Stomach (tissue), 9 donors: ENCODE results near the gene CERT1. TPM values are rescaled to one million over a fixed set of nuclear protein-coding genes. Genes with fewer than 3 reads are reported as not detected.
"Not testable (repeated sequence)": the region's sequence is repeated elsewhere in the genome, so short reads cannot be mapped to it uniquely, and the experiment has no call there.

Experiments
- DNase-seq, 2 donors: peaks; one replicate each; pipeline versions ENCODE4 v3.0.0 to v3.0.0-alpha.2; 2013 to 2019
- H3K27ac ChIP-seq, 5 donors: fragments of 200-600 bp in 4 of 5; sonication (generic) in 4 of 5; one replicate each; pipeline ENCODE4 v1.5.1; 2013 to 2019; ENCODE audit warnings: mild to moderate bottlenecking in 1 of 5, moderate library complexity in 1 of 5
- H3K27me3 ChIP-seq, 3 donors: fragments of 200-600 bp; sonication (generic); one replicate each; pipeline ENCODE4 v1.5.1; 2017 to 2019; ENCODE audit warnings: mixed run types in 1 of 3
- H3K36me3 ChIP-seq, 4 donors: fragments of 200-600 bp; sonication (generic); 1 replicate in 3 of 4; 2 replicates in 1 of 4; pipeline ENCODE4 v1.5.1; 2016 to 2019
- H3K4me1 ChIP-seq, 4 donors: fragments of 200-600 bp; sonication (generic); one replicate each; pipeline ENCODE4 v1.5.1; 2016 to 2019
- H3K4me3 ChIP-seq, 4 donors: fragments of 200-600 bp; sonication (generic) in 3 of 4; one replicate each; pipeline ENCODE4 v1.5.1; 2016 to 2019; ENCODE audit warnings: mild to moderate bottlenecking in 1 of 4
- H3K9me3 ChIP-seq, 4 donors: fragments of 200-600 bp; sonication (generic); one replicate each; pipeline ENCODE4 v1.5.1; 2016 to 2019
- CTCF ChIP-seq, 7 experiments: fragments of 450-650 bp in 4 of 7; fragments of 200-600 bp in 3 of 7; sonication (generic) in 3 of 7; IDR thresholded peaks; one replicate each; pipeline ENCODE4 v1.5.1; 2016 to 2019; ENCODE audit warnings: antibody characterized with exemption in 7 of 7, control low read depth in 2 of 7, mild to moderate bottlenecking in 1 of 7
- EP300 ChIP-seq: sonication (generic); formaldehyde crosslinking; IDR thresholded peaks from one replicate; pipeline ENCODE4 v1.6.1; 2017; ENCODE audit warnings: antibody characterized with exemption
- POLR2A ChIP-seq, 4 donors: fragments of 450-650 bp; IDR thresholded peaks; one replicate each; pipeline ENCODE4 v1.6.1; 2016; ENCODE audit warnings: antibody characterized with exemption in 4 of 4, control low read depth in 2 of 4, mild to moderate bottlenecking in 1 of 4, moderate library complexity in 1 of 4
- POLR2AphosphoS5 ChIP-seq, 3 donors: sonication (generic); formaldehyde crosslinking; IDR thresholded peaks; one replicate each; pipeline ENCODE4 v1.6.1; 2016; ENCODE audit warnings: antibody characterized with exemption in 3 of 3
- WGBS, 5 donors: extraction: QIAGEN DNeasy Blood & Tissue Kit in 3 of 5; methylation state at CpG; one replicate each; pipeline versions ENCODE4 v1.1.5 to v1.1.7; 2013 to 2018; 5-methylcytosine and 5-hydroxymethylcytosine counted together
- intact Hi-C: fragments of 100-400 bp; cut with DNase I; formaldehyde crosslinking; loops from one replicate; pipeline ENCODE4 v1.15.1; 2023; ENCODE audit warnings: low total_unique reads
- polyA plus RNA-seq, 3 donors: library from polyadenylated mRNA; stranded (reverse); fragments of 200-250 nt; gene quantifications; one replicate each; pipeline ENCODE4 v1.2.3, GENCODE V29; 2013
- total RNA-seq, 5 donors: library from RNA; depleted of rRNA; stranded (reverse); fragments of >200 nt; gene quantifications; one replicate each; pipeline versions ENCODE4 v1.1.0 to v1.2.3, GENCODE V29; 2014 to 2016
- donor health status: healthy with polysubstance abuse.
- donor health status: Bipolar disorder and iron deficiency.
- donor health status: healthy.

CERT1 gene
- total and polyA plus RNA-seq, 8 donors: 7.3 to 81.0 (median 28.5) TPM

- 97 to 100% (median 99%) methylated on average over 6 to 7 of the region's 7 CpGs for WGBS, 5 donors
- no peak for DNase-seq
- intact Hi-C loops: no loop called here
These were observed 13.1 kb downstream of the CERT1 start for GRCh38 chr5:75498208-75498777.

GRCh38 chr5:75496026-75496425 is 15.4 kb downstream of the CERT1 start:
- intact Hi-C loops: no loop called here
- TF ChIP-seq POLR2AphosphoS5 (IDR thresholded peaks at IDR 0.05): no peak
- no peak for TF ChIP-seq CTCF (IDR thresholded peaks at IDR 0.05)
- no peak for TF ChIP-seq EP300
- TF ChIP-seq POLR2A (IDR thresholded peaks at IDR 0.05): no peak
- no peaks in the 10 kb centered on the region for H3K27me3 ChIP-seq
- no peak for DNase-seq
- peaks cover 0 to 12% (median 2%) of the 10 kb centered on the region in 4 donors for H3K4me1 ChIP-seq
- peaks cover 5 to 33% (median 33%) of the 10 kb centered on the region in 4 donors for H3K36me3 ChIP-seq
- H3K27ac ChIP-seq: no peak overlapping the region
- no peaks in the 10 kb centered on the region for H3K9me3 ChIP-seq
- WGBS, 5 donors: 68 to 84% (median 71%) methylated on average over 3 of the region's 3 CpGs
- no peak overlapping the region for H3K4me3 ChIP-seq

More at GRCh38 chr5:75498208-75498777, 13.1 kb downstream of the CERT1 start:
- Histone ChIP-seq H3K9me3 (no peaks in the 10 kb centered on the region), H3K27ac (no peak overlapping the region), H3K4me1 (peaks cover 0 to 12% (median 6%) of the 10 kb centered on the region in 4 donors), H3K27me3 (no peaks in the 10 kb centered on the region), H3K4me3 (no peak overlapping the region), H3K36me3 (peaks cover 5 to 21% (median 20%) of the 10 kb centered on the region in 4 donors)
- TF ChIP-seq POLR2A (IDR thresholded peaks at IDR 0.05): no peak
- TF ChIP-seq CTCF (IDR thresholded peaks at IDR 0.05): no peak
- no peak for TF ChIP-seq POLR2AphosphoS5 (IDR thresholded peaks at IDR 0.05)
- no peak for TF ChIP-seq EP300

GRCh38 chr5:75491621-75492020 is 19.8 kb downstream of the CERT1 start:
- WGBS, 5 donors: 96 to 99% (median 97%) methylated on average over 2 of the region's 2 CpGs
- H3K36me3 ChIP-seq: peaks cover 0 to 24% (median 21%) of the 10 kb centered on the region in 4 donors
- no peaks in the 10 kb centered on the region for H3K4me1 ChIP-seq
- no peak overlapping the region for H3K27ac ChIP-seq
- H3K4me3 ChIP-seq: no peak overlapping the region
- H3K27me3 ChIP-seq: no peaks in the 10 kb centered on the region
- intact Hi-C loops: no loop called here
- DNase-seq: no peak
- no peak for TF ChIP-seq POLR2A (IDR thresholded peaks at IDR 0.05)
- no peak for TF ChIP-seq CTCF (IDR thresholded peaks at IDR 0.05)
- no peak for TF ChIP-seq POLR2AphosphoS5 (IDR thresholded peaks at IDR 0.05)
- TF ChIP-seq EP300: no peak
- peaks cover 0 to 20% (median 4%) of the 10 kb centered on the region in 4 donors for H3K9me3 ChIP-seq

- Histone ChIP-seq H3K36me3 (peaks cover 0 to 24% (median 21%) of the 10 kb centered on the region in 4 donors), H3K9me3 (peaks cover 0 to 28% (median 4%) of the 10 kb centered on the region in 4 donors)
- H3K27ac ChIP-seq, intact Hi-C loops, H3K4me1 ChIP-seq, H3K27me3 ChIP-seq, H3K4me3 ChIP-seq, DNase-seq: not testable (repeated sequence)
- WGBS, 5 donors: 97 to 99% (median 98%) methylated on average over 6 of the region's 6 CpGs
These were observed 21.6 kb downstream of the CERT1 start for GRCh38 chr5:75489847-75490246.

- H3K36me3 ChIP-seq: peaks cover 0 to 2% (median under 1%) of the 10 kb centered on the region in 4 donors
- H3K4me1 ChIP-seq: peaks cover 0 to 5% (median 0%) of the 10 kb centered on the region in 4 donors
- no peak for DNase-seq
- TF ChIP-seq CTCF (IDR thresholded peaks at IDR 0.05) (no peak), POLR2AphosphoS5 (IDR thresholded peaks at IDR 0.05) (no peak), POLR2A (IDR thresholded peaks at IDR 0.05) (no peak), EP300 (no peak)
- intact Hi-C loops: no loop called here
- no peaks in the 10 kb centered on the region for H3K27me3 ChIP-seq
- H3K4me3 ChIP-seq: no peak overlapping the region
- H3K9me3 ChIP-seq: peaks cover 0 to 23% (median 4%) of the 10 kb centered on the region in 4 donors
- WGBS, 5 donors: 74 to 96% (median 87%) methylated on average over 1 of the region's 1 CpG
- H3K27ac ChIP-seq: no peak overlapping the region
These were observed 26.8 kb downstream of the CERT1 start for GRCh38 chr5:75484605-75485004.
